Right ventricle myocardium superior (tissue), 1 donor: Measurements from ENCODE around the gene SLC36A4. TPM values are rescaled to one million over a fixed set of nuclear protein-coding genes. Genes with fewer than 3 reads are reported as not detected.
"Not testable (repeated sequence)": the region's sequence is repeated elsewhere in the genome, so short reads cannot be mapped to it uniquely, and the experiment has no call there.

Experiments used
- ATAC-seq: fragments of 200-7000 bp; cut with Tn5 transposase; one replicate; pipeline ENCODE4 v1.9.1; 2020; ENCODE audit warnings: mild to moderate bottlenecking; ENCODE audit not compliant: poor library complexity
- DNase-seq: peaks from one replicate; pipeline ENCODE4 v3.0.0-alpha.2; 2020
- intact Hi-C: fragments of 100-400 bp; cut with DNase I; formaldehyde crosslinking; loops from one replicate; pipeline ENCODE4 v1.11.2; 2022
- total RNA-seq: library from RNA; stranded (reverse); fragmentation: NEBNext Ultra II Directional; extraction: Animal tissue kit (Norgen Biotek cat#: 25700); gene quantifications from one replicate; pipeline ENCODE4 v1.2.1, GENCODE V29; 2021
- donor health status: DM: no; HTN: yes; CAD: no; lungs with severe emphysema.

SLC36A4 gene
- total RNA-seq, 1 donor from 2014 or later, result 7.3 TPM

GRCh38 chr11:93198215-93198845 is 539 bp upstream of the SLC36A4 start:
- peak; percentile 4 for ATAC-seq
- DNase-seq, result no peak
- intact Hi-C loops, result no loop called here

GRCh38 chr11:93196816-93197379 is 893 bp downstream of the SLC36A4 start:
- intact Hi-C loops, result no loop called here
- ATAC-seq, result no peak
- no peak for DNase-seq

DNA sequence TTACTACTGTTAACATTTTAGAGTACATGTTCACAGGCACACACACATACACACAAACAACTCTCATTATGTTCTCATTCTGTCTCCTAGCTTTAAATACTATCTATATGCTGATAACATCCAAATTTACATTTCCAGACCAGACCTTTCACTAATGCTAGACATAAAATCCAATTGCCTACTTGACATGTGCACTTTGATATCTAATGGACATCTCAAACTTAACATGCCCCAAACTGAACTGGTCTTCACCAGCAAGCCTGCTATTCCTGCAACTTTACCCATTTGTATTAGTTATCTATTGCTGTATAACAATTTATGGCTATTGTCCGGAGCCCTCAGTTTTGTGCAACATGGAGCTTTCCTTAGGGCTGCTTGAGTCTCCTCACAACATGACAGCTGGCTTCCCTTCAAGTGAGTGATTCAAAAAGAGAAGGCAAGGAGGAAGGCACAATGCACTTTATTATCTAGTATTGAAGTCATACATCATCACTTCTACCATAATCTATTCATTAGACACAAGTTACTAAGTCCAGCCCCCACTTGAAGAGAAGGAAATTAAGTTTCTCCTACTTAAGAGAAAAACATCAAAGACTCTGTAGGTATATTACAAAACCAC is 3.0 kb downstream of the SLC36A4 start:
- no peak for ATAC-seq
- intact Hi-C loops, result no loop called here
- DNase-seq, result no peak

GRCh38 chr11:93193731-93194130 is 4.1 kb downstream of the SLC36A4 start:
- no peak for ATAC-seq
- intact Hi-C loops, result no loop called here
- no peak for DNase-seq

- intact Hi-C loops, result no loop called here
- ATAC-seq (no peak), DNase-seq (no peak)
Observed at GRCh38 chr11:93192163-93192562, 5.6 kb downstream of the SLC36A4 start.

DNA sequence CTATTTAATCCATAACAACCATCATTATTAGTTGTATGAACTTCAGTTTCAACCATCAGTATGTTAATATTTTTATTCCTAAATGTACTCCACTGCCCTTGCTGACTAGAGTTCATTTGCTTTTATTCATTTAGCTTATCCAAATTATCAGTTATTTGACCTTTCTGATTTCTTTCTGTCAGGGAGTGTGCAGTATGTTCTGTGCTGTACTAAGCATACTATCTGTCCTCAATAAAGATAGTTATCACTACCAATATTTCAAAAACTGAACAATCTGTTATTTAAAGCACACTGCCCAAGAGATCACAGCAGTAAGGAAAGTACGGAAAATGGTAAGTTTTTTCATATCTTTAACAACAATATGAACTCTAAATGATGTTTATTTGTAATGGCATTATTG is 8.3 kb downstream of the SLC36A4 start:
- intact Hi-C loops, result no loop called here
- no peak for DNase-seq
- no peak for ATAC-seq

- no peak for ATAC-seq
Observed at GRCh38 chr11:93188726-93189125, 9.1 kb downstream of the SLC36A4 start.

GRCh38 chr11:93187290-93187689 is 10.5 kb downstream of the SLC36A4 start:
- DNase-seq (no peak), ATAC-seq (no peak)
- intact Hi-C loops, result no loop called here

More at GRCh38 chr11:93188726-93189125, 9.1 kb downstream of the SLC36A4 start:
- no peak for DNase-seq
- intact Hi-C loops, result no loop called here

DNA sequence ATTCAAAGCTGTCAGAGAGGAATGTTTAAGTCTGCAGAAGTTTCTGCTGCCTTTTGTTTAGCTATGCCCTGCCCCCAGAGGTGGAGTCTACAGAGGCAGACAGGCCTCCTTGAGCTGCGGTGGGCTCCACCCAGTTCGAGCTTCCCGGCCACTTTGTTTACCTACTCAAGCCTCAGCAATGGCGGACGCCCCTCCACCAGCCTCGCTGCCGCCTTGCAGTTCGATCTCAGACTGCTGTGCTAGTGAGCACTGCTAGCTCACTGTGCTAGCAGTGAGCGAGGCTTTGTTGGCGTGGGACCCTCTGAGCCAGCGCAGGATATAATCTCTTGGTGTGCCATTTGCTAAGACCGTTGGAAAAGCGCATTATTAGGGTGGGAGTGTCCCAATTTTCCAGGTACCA is 19.9 kb downstream of the SLC36A4 start:
- intact Hi-C loops, DNase-seq, ATAC-seq: not testable (repeated sequence)

GRCh38 chr11:93169950-93170561 is 27.7 kb downstream of the SLC36A4 start:
- ATAC-seq (no peak), DNase-seq (no peak)
- intact Hi-C loops, result no loop called here

DNA sequence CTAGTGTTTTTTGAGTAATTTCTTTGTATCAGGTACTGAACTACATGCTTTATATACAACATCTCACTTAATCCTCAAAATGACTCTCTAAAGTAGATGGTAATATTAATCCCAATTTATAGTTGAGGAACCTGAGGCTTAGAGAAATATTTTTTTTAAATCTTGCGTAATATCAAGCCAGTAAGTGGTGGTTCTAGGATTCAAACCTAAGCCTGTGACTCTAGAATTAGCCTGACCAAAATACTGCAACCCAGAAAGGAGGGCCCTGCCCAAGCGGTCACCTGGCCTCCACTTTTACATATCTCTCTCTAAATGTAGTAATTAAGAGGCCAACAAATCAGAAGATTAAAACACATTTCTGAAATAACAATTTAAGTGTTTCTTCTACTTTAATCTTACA is 28.6 kb downstream of the SLC36A4 start:
- intact Hi-C loops, result no loop called here
- DNase-seq, result no peak
- ATAC-seq, result no peak

GRCh38 chr11:93166862-93167261 is 30.9 kb downstream of the SLC36A4 start:
- intact Hi-C loops, result no loop called here
- DNase-seq (no peak), ATAC-seq (no peak)

- ATAC-seq, result no peak
- no peak for DNase-seq
- intact Hi-C loops, result no loop called here
Observed at GRCh38 chr11:93166194-93166593, 31.6 kb downstream of the SLC36A4 start.

- no peak for ATAC-seq
- intact Hi-C loops, result no loop called here
- no peak for DNase-seq
Observed at GRCh38 chr11:93160808-93161207, 37.0 kb downstream of the SLC36A4 start.

DNA sequence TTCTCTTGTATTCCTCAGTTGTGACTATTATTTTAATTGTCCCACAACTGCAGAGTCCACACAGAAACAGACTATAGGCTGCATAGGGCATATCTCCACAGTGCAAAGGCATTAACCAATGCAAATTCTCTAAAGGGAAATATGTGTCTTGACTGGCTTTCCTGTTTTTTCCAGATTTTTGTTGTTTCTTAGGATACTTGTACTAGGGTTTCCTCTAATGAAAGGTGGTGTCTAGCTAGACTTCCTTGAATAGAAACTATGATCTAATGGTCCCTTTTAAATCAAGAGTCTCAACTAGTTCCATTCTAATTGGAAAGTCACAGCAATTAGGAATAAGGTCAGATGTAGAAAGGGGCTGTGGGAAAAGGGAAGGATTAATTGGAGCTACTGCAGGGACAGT is 37.6 kb downstream of the SLC36A4 start:
- DNase-seq, result no peak
- intact Hi-C loops, result no loop called here

GRCh38 chr11:93159721-93160120 is 38.1 kb downstream of the SLC36A4 start:
- ATAC-seq, result no peak
- no peak for DNase-seq
- intact Hi-C loops, result no loop called here

More for the DNA sequence above, 37.6 kb downstream of the SLC36A4 start:
- no peak for ATAC-seq

DNA sequence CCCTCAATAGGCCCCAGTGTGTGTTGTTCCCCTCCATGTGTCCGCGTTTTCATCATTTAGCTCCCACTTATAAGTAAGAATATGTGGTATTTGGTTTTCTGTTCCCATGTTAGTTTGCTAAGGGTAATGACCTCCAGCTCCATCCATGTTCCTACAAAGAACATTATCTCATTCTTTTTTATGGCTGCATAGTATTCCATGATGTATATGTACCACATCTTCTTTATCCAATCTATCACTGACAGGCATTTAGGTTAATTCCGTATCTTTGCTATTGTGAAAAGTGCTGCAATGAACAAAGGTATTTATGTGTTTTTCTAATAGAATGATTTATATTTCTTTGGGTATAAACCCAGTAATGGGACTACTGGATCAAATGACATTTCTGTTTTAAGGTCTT is 42.1 kb downstream of the SLC36A4 start:
- ATAC-seq, result no peak
- DNase-seq, result no peak
- intact Hi-C loops, result no loop called here

DNA sequence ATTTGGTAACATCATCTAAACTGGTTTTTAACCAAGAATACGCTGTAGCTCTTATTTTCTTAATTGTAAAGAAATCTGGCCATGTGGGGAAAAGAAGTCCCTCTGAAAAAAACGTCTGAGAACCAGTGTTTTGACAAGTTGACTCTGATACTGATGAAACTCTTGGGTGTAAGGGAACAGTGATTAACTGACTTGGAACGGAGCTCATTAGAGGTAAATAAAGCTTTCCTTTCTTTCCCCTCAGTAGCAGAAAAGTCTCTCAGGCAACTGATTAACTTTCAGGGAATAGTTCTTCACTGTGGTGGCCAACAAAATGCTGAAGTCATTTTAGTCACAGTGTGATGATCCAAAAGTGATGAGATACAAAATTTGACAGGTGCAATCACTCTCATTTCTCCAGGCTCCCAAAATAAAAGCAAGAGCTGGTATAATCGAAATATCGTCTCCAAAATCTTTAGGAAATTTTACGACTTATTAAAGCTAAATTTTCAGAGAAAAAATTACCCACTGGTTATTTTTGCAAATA is 52.3 kb downstream of the SLC36A4 start:
- no peak for ATAC-seq
- intact Hi-C loops, result no loop called here

GRCh38 chr11:93143800-93144199 is 54.0 kb downstream of the SLC36A4 start:
- DNase-seq (no peak), ATAC-seq (no peak)
- intact Hi-C loops, result no loop called here

More for the DNA sequence above, 52.3 kb downstream of the SLC36A4 start:
- no peak for DNase-seq

DNA sequence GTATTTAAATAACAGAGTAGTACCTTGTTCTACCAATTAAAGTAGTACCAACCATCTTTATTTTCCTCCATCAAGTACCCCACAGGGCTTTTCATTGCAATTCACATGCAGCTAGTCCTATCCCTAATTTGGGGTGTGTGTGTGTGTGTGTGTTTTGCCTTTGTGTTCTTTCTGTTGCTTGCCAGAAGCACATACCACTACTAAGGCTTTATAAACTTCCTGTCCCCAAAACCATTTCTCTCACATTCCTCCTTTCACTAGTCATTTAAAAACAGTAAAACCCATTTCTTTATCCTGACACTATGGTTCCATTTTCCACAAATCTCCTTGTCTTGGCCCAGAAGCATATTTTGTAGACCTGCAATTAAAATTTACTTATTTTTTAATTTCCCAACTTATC is 54.6 kb downstream of the SLC36A4 start:
- ATAC-seq (no peak), DNase-seq (no peak)
- intact Hi-C loops, result no loop called here
